A673 (cell line): Measurements from ENCODE around the gene ARHGEF33.
"Not testable (repeated sequence)": the region's sequence is repeated elsewhere in the genome, so short reads cannot be mapped to it uniquely, and the experiment has no call there.

Experiments
- EZH2 ChIP-seq: fragments of 200-600 bp; sonication (generic); IDR thresholded peaks from 2 replicates; pipeline ENCODE4 v1.6.1; 2017; ENCODE audit warnings: borderline replicate concordance, low read depth, mild to moderate bottlenecking, mixed read lengths, antibody characterized with exemption, low read length; ENCODE audit not compliant: poor library complexity, severe bottlenecking
- TF ChIP-seq, protein P1 (sequence below): fragments of 300-800, 200-600 bp; sonication (generic); conservative IDR thresholded peaks from 2 replicates; pipeline ENCODE4 v1.5.1; 2017; ENCODE audit warnings: low read depth, mild to moderate bottlenecking, antibody characterized with exemption, low read length, moderate library complexity, mixed read lengths

DNA sequence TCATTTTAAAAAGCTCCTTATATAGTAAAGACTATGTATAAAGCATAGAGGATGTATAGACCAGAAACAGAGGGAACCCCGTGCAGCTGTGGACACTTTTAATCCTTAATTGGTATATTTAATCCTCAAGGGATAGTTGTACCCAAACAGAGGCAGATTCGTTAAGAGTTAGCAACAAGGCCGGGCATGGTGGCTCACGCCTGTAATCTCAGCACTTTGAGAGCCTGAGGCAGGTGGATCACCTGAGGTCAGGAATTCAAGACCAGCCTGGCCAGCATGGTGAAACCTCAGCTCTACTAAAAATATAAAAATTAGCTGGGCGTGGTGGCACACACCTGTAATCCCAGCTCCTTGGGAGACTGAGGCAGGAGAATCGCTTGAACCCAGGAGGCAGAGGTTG, 46.8 kb downstream of the ARHGEF33 start:
- not testable (repeated sequence) for TF ChIP-seq EZH2
- TF ChIP-seq, protein P1, sequence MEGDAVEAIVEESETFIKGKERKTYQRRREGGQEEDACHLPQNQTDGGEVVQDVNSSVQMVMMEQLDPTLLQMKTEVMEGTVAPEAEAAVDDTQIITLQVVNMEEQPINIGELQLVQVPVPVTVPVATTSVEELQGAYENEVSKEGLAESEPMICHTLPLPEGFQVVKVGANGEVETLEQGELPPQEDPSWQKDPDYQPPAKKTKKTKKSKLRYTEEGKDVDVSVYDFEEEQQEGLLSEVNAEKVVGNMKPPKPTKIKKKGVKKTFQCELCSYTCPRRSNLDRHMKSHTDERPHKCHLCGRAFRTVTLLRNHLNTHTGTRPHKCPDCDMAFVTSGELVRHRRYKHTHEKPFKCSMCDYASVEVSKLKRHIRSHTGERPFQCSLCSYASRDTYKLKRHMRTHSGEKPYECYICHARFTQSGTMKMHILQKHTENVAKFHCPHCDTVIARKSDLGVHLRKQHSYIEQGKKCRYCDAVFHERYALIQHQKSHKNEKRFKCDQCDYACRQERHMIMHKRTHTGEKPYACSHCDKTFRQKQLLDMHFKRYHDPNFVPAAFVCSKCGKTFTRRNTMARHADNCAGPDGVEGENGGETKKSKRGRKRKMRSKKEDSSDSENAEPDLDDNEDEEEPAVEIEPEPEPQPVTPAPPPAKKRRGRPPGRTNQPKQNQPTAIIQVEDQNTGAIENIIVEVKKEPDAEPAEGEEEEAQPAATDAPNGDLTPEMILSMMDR = not testable (repeated sequence)
